GM18867 (cell line): ENCODE measurements around the gene COLEC12.

ENCODE experiments used
- ATAC-seq: cut with Tn5 transposase; IDR thresholded peaks from one replicate; pipeline ENCODE4 v1.9.1; 2021; ENCODE audit warnings: mild to moderate bottlenecking, moderate library complexity; ENCODE audit not compliant: unreplicated experiment

Gene COLEC12

GRCh38 chr18:448116-448790 lies 52.2 kb downstream of the COLEC12 start:
- ATAC-seq: no peak

DNA sequence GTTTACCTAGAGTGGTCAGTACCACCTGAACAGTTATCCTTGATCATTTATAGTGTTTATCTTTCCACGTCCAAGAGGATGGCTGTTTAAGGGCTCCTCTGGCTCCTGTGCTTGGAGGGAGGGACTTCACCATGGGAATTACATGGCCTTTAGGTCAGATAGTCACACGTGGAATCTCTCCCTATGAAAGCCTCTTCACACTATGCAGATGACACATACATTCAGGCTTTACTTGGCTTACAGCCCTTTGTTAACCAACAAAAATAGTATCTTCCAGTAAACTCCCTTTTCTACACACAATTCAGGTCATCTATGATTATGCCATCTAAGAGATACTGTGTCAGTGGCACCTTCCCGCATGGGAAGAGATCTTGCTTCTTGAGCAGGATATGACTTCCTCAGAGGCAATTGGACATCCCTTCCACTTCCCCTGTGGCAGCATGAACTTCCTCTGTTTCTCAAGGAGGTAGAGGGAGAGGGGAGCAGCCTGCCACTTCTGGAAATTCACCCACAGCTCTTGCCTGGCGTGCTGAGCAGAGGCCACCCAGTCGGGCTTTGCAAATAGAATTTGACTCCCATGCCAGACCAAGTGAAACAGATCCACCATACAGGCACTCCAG lies 53.5 kb downstream of the COLEC12 start:
- no peak for ATAC-seq

DNA sequence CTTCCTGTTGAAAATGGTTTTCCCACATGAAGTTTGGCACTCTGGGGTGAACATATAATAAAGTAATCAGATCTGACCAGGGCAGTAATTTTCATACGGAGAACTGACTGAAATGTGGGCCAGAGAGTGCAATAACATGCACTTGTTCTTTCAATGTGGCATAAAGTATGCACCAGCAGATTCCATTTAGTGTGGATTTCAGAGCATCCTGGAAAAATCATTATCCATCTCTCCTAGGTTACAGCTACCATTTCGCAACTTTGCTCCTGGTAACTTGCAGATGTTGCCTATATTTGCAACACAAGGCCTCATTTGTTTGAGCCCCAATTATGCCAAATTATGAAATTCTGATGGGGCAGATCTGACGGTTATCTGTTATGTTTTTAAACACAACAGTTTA lies 55.4 kb downstream of the COLEC12 start:
- no peak for ATAC-seq

DNA sequence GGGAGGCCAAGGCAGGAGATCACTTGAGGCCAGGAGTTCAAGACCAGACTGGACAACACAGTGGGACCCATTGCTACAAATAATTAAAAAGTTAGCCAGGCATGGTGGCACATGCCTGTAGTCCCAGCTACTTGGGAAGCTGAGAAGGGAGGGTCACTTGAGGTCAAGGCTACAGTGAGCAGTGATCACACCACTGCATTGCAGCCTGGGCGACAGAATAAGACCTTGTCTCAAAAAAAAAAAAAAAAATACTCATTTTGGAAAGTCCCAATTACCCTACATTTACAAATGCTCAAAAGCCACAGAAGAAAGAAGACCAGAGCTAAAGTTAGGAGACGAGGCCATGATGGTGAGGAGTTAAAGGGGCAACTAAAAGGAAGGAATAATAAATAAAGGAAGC lies 61.9 kb downstream of the COLEC12 start:
- no peak for ATAC-seq

- no peak for ATAC-seq
Observed at GRCh38 chr18:435940-436339, 64.6 kb downstream of the COLEC12 start.

DNA sequence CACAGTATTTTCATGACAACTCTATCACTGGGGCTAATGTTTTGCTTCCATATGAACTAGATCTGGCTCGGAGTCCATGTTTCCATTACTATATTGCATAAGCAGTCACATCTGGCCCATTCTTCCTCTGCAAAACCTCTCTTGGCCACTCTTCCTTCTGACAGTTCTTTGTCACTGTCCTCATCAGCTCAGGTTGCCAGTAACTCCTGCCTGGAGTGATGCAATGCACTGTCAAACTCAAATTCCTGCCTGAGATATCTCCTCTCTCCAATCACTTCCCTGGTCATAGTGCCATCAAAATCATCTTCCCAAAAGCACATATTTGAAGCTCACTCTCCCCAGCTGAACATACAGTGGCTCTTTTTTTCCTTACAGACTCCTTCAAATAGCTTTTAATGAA lies 66.1 kb downstream of the COLEC12 start:
- ATAC-seq: no peak

- no peak for ATAC-seq
Observed at GRCh38 chr18:433960-434359, 66.5 kb downstream of the COLEC12 start.

GRCh38 chr18:433298-433697 lies 67.2 kb downstream of the COLEC12 start:
- ATAC-seq: no peak

- no peak for ATAC-seq
Observed at GRCh38 chr18:432791-433190, 67.7 kb downstream of the COLEC12 start.

DNA sequence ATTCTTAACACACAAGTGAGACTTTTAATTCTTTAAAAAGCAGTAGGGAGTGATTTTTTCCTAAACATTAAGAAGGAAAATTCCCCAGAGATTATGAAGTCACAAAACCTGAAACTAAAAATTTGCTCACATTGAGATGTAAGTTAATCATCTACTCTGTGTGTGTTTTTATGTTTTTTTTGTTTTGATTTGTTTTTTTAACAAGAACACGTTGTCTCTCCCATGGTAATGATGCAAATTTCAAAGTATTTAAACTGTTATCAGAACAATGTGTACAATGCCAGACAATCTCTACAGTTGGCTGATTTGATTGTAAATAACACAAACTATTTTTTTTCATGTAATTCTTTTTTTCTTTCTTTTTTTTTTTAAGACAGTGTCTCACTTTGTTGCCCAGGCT lies 71.5 kb downstream of the COLEC12 start:
- no peak for ATAC-seq

DNA sequence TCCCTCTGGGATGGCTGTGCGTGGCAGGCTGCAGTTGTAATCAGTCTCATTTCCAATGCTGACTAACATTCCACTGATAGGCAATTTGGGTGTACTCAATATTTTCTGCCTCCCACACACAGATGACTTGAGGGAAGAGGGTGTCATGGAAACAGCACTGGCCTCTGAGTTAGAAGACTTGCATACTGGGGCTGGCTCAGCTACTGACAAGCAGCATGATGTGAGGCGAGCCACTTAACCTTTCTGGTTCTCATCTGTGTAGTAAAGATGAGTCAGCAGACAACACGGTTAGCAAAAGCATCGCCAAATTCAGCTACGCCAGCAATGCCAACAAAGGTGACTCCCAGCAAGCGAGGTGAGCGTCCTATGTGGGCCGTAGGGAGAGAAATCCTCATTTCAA lies 73.5 kb downstream of the COLEC12 start:
- ATAC-seq: no peak

- ATAC-seq: no peak
Observed at GRCh38 chr18:425106-425745, 75.3 kb downstream of the COLEC12 start.

DNA sequence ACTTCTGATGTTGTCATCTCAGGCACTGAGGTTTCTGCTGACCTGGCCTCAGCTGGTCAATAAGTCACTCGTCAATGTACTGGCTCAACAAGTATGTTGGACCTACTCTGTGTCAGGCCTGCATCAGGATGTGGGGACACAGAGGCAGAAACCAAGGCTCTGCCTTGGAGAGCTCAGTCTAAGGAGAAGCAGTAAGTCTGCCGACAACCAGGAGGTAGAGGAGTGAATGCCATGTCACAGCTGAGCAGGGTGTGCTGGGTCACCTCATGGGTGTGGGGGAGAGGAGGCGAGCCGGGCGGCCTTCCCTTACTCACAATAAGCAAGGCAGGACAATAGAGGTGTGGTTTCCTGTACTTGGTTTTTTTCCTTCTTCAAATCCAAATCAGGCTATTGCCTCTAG lies 75.8 kb downstream of the COLEC12 start:
- no peak for ATAC-seq

DNA sequence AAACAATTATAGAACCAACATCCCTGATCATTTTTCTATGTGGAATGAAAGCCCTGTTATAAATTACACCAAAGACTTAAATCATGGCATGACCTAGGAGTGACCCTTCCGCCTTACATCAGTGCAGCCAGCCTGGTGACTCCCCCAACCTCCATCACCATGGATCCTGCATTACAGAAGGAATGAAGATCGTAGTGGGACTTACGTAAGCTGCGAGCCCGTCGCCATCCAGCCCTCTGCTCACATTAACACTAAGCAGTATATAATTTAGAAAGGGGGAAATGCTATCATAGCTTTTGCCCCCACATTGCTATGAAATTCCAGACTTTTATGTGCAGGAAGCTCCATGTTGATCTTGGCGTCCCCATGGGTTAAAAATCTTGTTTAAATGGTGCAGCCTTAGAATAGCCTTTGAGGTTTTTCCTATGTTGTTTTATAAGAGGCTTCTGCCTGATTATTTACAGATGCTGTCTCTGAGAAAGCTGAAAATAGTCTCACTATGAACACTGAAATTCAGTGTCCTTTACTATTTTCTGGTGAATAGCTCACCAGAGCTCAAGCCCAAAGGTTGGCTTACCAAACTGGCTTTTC lies 76.3 kb downstream of the COLEC12 start:
- ATAC-seq: no peak

- no peak for ATAC-seq
Observed at GRCh38 chr18:422966-423365, 77.5 kb downstream of the COLEC12 start.

DNA sequence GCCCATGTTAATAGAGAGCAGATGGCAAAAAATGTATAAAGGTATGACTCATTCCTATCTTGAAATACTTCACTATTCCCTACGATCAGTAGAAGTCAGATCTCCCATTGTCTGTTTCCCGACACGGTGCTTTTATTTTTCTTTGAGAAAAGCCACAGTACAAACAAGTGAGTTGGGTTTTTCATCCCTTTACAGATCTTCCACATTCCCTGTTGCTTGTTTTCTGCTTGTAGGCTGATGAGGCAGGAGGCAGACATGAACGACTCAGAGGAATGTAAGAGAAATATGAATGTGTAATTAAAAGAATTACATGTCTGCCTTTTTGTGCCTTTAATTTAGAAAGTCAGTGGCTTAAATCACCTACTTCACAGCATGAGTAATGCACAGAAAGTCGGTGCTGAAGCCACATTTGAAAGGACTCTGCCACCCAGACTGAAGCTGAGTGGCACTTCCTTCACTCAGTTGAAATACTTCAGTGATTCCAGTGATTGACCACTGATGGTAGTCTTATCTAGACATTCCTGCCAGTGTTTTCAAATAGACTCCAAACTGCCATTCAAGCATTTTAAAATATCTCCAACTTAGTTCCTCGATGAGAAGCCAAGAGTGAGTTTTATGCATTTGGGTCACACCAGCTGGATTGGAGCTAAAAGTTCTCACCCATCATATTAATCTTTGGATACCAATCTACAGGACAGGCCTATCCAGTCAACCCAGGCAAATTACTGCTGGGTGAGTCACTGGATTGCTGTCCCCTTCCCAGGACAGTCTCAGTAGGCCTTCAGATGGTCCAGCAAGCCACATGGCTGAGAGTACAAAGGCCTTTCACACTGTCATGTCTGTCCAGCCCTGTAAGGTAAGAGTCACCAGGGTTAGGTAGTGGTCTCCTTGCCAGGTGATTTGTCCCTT lies 79.0 kb downstream of the COLEC12 start:
- no peak for ATAC-seq

DNA sequence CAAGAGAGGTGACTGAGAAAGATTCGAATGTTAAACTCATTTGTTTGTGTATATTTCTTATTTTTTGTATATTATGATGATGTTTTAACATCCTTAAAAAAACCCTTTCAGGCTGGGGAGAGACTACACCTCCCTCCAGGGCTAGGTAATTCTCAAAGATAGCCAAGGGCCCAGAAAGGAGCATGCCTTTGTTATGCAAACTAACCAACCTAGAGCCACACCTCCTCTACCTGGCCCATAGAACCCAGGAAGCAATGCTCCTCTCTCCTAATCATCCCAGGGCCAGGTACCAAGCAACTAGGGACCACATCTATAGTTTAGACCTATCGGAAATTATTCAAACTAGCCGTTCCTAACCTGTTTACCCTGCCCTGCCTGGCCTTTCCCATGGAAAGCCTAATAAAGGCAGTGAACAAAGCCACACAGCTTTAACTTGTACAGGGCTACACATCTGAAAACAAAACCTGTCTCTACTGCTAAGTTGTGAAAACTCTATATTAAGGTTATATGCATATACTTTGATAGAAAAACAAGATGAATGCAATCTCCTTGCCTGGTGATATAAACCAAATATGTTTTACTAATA lies 79.7 kb downstream of the COLEC12 start:
- no peak for ATAC-seq

GRCh38 chr18:419541-420175 lies 80.8 kb downstream of the COLEC12 start:
- no peak for ATAC-seq

DNA sequence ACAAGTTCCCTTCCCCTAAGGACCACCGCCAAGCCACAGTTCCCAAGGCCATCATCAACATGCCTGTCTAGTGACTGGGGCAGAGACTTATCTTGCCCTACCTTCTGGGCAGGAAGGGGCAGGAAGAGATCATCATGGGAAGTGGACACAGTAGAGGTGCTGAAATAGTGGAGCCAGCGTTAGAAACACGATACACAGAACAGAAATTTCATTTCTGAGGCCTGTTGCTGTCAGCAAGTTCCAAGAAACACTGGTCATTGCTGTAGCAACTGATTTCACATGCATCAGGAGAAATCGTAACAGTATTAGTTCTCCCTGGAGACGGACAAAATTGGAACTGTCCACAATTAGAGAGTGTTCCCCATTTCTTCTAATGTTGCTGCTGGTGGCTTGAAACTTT lies 83.0 kb downstream of the COLEC12 start:
- ATAC-seq: no peak

- no peak for ATAC-seq
Observed at GRCh38 chr18:416930-417329, 83.6 kb downstream of the COLEC12 start.
